Measurements from ENCODE around the gene EVA1A.

Gene EVA1A

DNA sequence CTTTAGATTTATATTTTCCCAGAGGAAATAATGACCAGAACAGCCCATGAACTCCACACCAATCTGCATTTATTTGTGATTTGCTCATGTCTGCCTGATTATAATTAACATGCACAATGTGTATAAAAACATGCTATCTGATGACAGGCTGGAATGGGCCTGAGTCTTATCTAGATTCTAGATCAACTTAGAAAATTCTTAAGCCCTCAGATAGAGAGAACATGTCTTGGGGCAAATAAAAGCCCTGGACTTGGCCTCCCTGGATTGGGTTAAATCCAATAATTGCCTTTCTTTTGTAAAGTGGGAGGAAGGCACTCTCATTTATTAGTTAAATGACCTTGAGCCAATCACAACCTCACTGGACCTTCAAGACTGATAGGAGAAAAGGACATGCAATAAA, 61.8 kb downstream of the EVA1A start:
- DNase-seq: peak in 1 of 2 donors; percentile 65
- Histone ChIP-seq H3K79me2 (ENCODE audit: control insufficient read depth, insufficient read depth, low read length, poor library complexity) (no peaks in the 10 kb centered on the region), H4K12ac (ENCODE audit: low read depth, low read length) (no peak overlapping the region), H3K18ac (ENCODE audit: low read length) (no peak overlapping the region), H3K4ac (ENCODE audit: low read depth, low read length) (no peak overlapping the region), H3K36me3 (ENCODE audit: control insufficient read depth in 1 of 2, insufficient read depth in 2 of 2, low read length in 2 of 2) (no peaks in the 10 kb centered on the region), H3K23ac (ENCODE audit: low read length) (no peak overlapping the region), H3K79me1 (ENCODE audit: low read length) (peaks cover 2% of the 10 kb centered on the region), H3K27me3 (ENCODE audit: insufficient read depth, low read length) (no peaks in the 10 kb centered on the region), H2AFZ (ENCODE audit: insufficient read depth, low read length, poor library complexity) (no peak overlapping the region), H3K4me3 (ENCODE audit: low read depth, low read length) (no peak overlapping the region), H3K14ac (ENCODE audit: low read length) (no peak overlapping the region), H3K4me2 (ENCODE audit: low read length) (no peak overlapping the region), H2BK12ac (ENCODE audit: low read length) (no peak overlapping the region), H2BK120ac (ENCODE audit: insufficient read depth, low read length, poor library complexity) (no peak overlapping the region), H2BK5ac (ENCODE audit: low read depth, low read length, poor library complexity) (no peak overlapping the region), H3K27ac (ENCODE audit: low read depth, low read length) (no peak overlapping the region), H3K9ac (ENCODE audit: low read length) (no peak overlapping the region), H4K91ac (ENCODE audit: low read depth, low read length) (no peak overlapping the region), H2AK5ac (ENCODE audit: low read length) (no peak overlapping the region), H3K9me3 (ENCODE audit: insufficient read depth, low read depth, low read length) (no peaks in the 10 kb centered on the region), H4K8ac (ENCODE audit: low read depth, low read length) (no peak overlapping the region), H3K4me1 (ENCODE audit: control insufficient read depth in 1 of 2, insufficient read depth in 2 of 2, low read length in 2 of 2) (peaks cover 0 to 8% of the 10 kb centered on the region in 2 experiments)

DNA sequence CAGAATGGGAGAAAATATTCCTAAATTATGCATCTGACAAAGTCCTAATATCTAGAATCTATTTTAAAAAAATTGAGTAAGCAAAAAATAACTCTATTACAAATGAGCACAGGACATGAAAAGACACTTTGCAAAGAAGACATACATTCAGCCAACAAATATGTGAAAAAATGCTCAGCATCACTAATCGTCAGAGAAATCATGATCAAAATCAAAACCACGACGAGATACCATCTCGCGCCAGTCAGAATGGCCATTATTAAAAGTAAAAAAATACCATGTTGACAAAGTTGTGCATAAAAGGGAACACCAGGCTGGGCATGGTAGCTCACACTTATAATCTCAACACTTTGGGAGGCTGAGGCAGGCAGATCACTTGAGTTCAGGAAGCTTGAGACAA, 63.5 kb downstream of the EVA1A start:
- no peaks in the 10 kb centered on the region for H3K79me2 ChIP-seq (ENCODE audit: control insufficient read depth, insufficient read depth, low read length, poor library complexity)
- H4K8ac ChIP-seq (ENCODE audit: low read depth, low read length): no peak overlapping the region
- H3K79me1 ChIP-seq (ENCODE audit: low read length): no peaks in the 10 kb centered on the region
- H2BK12ac ChIP-seq (ENCODE audit: low read length): no peak overlapping the region
- peaks cover 4 to 10% of the 10 kb centered on the region in 2 experiments for H3K4me1 ChIP-seq (ENCODE audit: control insufficient read depth in 1 of 2, insufficient read depth in 2 of 2, low read length in 2 of 2)
- H2AFZ ChIP-seq (ENCODE audit: insufficient read depth, low read length, poor library complexity): no peak overlapping the region
- no peak overlapping the region for H3K9ac ChIP-seq (ENCODE audit: low read length)
- H3K18ac ChIP-seq (ENCODE audit: low read length): no peak overlapping the region
- H4K91ac ChIP-seq (ENCODE audit: low read depth, low read length): no peak overlapping the region
- H3K23ac ChIP-seq (ENCODE audit: low read length): no peak overlapping the region
- H3K4me3 ChIP-seq (ENCODE audit: low read depth, low read length): no peak overlapping the region
- no CpG with 5 or more reads among the region's 5 CpGs for WGBS (ENCODE audit: extremely low coverage, insufficient coverage, insufficient read length)
- H3K4me2 ChIP-seq (ENCODE audit: low read length): no peak overlapping the region
- H2BK120ac ChIP-seq (ENCODE audit: insufficient read depth, low read length, poor library complexity): no peak overlapping the region
- no peak overlapping the region for H4K12ac ChIP-seq (ENCODE audit: low read depth, low read length)
- no peaks in the 10 kb centered on the region for H3K27me3 ChIP-seq (ENCODE audit: insufficient read depth, low read length)
- H3K9me3 ChIP-seq (ENCODE audit: insufficient read depth, low read depth, low read length): no peaks in the 10 kb centered on the region
- no peak overlapping the region for H3K4ac ChIP-seq (ENCODE audit: low read depth, low read length)
- peak; percentile 39 to 82 for DNase-seq
- H3K27ac ChIP-seq (ENCODE audit: low read depth, low read length): no peak overlapping the region
- H2BK5ac ChIP-seq (ENCODE audit: low read depth, low read length, poor library complexity): no peak overlapping the region
- no peaks in the 10 kb centered on the region for H3K36me3 ChIP-seq (ENCODE audit: control insufficient read depth in 1 of 2, insufficient read depth in 2 of 2, low read length in 2 of 2)
- H3K14ac ChIP-seq (ENCODE audit: low read length): no peak overlapping the region
- H2AK5ac ChIP-seq (ENCODE audit: low read length): no peak overlapping the region

DNA sequence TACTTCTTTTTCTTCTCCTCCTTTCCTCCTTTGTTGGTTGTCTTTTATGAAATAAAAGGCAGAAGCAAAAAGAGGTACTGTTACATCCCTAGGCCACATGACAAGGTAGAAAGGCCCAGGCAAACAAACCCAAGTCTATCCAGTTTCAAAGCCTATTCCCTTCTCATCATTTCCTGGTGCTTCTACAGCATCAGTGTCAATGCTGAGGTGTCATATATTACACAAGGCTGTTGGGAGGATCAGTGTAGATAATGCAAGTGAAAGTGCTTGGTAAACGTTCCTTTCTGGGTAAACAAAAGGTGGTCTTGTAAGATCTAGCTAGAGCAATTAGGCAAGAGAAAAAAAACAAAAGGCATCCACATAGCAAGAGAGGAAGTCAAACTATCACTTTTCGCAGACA, 64.9 kb downstream of the EVA1A start:
- Histone ChIP-seq H3K79me2 (ENCODE audit: control insufficient read depth, insufficient read depth, low read length, poor library complexity) (no peaks in the 10 kb centered on the region), H3K36me3 (ENCODE audit: control insufficient read depth in 1 of 2, insufficient read depth in 2 of 2, low read length in 2 of 2) (no peaks in the 10 kb centered on the region), H3K79me1 (ENCODE audit: low read length) (no peaks in the 10 kb centered on the region), H3K9me3 (ENCODE audit: insufficient read depth, low read depth, low read length) (no peaks in the 10 kb centered on the region), H3K4me1 (ENCODE audit: control insufficient read depth in 1 of 2, insufficient read depth in 2 of 2, low read length in 2 of 2) (peaks cover 4 to 10% of the 10 kb centered on the region in 2 experiments), H3K4me2 (ENCODE audit: low read length) (no peak overlapping the region), H3K18ac (ENCODE audit: low read length) (no peak overlapping the region), H3K4ac (ENCODE audit: low read depth, low read length) (no peak overlapping the region), H4K91ac (ENCODE audit: low read depth, low read length) (no peak overlapping the region), H3K4me3 (ENCODE audit: low read depth, low read length) (no peak overlapping the region), H3K23ac (ENCODE audit: low read length) (no peak overlapping the region), H3K27me3 (ENCODE audit: insufficient read depth, low read length) (no peaks in the 10 kb centered on the region), H2BK12ac (ENCODE audit: low read length) (no peak overlapping the region), H3K9ac (ENCODE audit: low read length) (no peak overlapping the region), H2AFZ (ENCODE audit: insufficient read depth, low read length, poor library complexity) (no peak overlapping the region), H4K12ac (ENCODE audit: low read depth, low read length) (no peak overlapping the region), H2AK5ac (ENCODE audit: low read length) (no peak overlapping the region), H3K27ac (ENCODE audit: low read depth, low read length) (no peak overlapping the region), H4K8ac (ENCODE audit: low read depth, low read length) (no peak overlapping the region), H2BK5ac (ENCODE audit: low read depth, low read length, poor library complexity) (no peak overlapping the region), H3K14ac (ENCODE audit: low read length) (no peak overlapping the region), H2BK120ac (ENCODE audit: insufficient read depth, low read length, poor library complexity) (no peak overlapping the region)
- WGBS (ENCODE audit: extremely low coverage, insufficient coverage, insufficient read length): no CpG with 5 or more reads among the region's 2 CpGs
- DNase-seq: no peak

DNA sequence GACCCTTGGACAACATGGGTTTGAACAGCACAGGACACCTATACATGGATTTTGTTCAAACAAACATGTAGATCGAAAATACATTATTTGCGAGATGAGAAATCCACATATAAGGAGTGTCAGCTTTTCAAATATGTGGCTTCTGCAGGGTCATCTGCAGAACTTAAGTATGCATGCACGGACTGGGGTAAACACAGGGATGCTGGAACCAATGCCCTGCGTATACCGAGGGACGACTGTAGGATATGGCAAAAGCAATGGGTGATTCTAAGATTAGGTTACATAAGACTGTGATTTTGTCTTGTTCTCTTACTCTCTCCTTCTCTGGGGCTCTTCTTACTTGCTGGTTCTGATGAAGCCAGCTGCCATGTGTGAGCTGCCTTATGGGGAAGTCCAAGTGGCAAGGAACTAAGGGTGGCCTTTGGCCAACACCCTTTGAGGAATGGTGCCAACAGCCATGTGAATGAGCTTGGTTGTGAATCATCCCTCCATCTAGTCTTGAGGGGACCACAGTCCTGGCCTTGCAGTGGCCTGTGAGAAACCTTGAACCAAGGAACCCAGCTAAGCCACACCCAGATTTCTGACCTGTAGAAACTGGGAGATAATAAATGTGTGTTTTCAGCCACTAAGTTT, 66.5 kb downstream of the EVA1A start:
- H3K79me1 ChIP-seq (ENCODE audit: low read length): no peaks in the 10 kb centered on the region
- H3K79me2 ChIP-seq (ENCODE audit: control insufficient read depth, insufficient read depth, low read length, poor library complexity): no peaks in the 10 kb centered on the region
- H3K4me2 ChIP-seq (ENCODE audit: low read length): no peak overlapping the region
- no peak overlapping the region for H3K27ac ChIP-seq (ENCODE audit: low read depth, low read length)
- H2BK120ac ChIP-seq (ENCODE audit: insufficient read depth, low read length, poor library complexity): no peak overlapping the region
- H3K9ac ChIP-seq (ENCODE audit: low read length): no peak overlapping the region
- no peaks in the 10 kb centered on the region for H3K36me3 ChIP-seq (ENCODE audit: control insufficient read depth in 1 of 2, insufficient read depth in 2 of 2, low read length in 2 of 2)
- no peak overlapping the region for H3K4me3 ChIP-seq (ENCODE audit: low read depth, low read length)
- H3K4me1 ChIP-seq (ENCODE audit: control insufficient read depth in 1 of 2, insufficient read depth in 2 of 2, low read length in 2 of 2): peaks cover 4 to 10% of the 10 kb centered on the region in 2 experiments
- no peak overlapping the region for H4K8ac ChIP-seq (ENCODE audit: low read depth, low read length)
- H2BK5ac ChIP-seq (ENCODE audit: low read depth, low read length, poor library complexity): no peak overlapping the region
- H3K18ac ChIP-seq (ENCODE audit: low read length): no peak overlapping the region
- no peak overlapping the region for H2AK5ac ChIP-seq (ENCODE audit: low read length)
- H4K12ac ChIP-seq (ENCODE audit: low read depth, low read length): no peak overlapping the region
- no peak overlapping the region for H2AFZ ChIP-seq (ENCODE audit: insufficient read depth, low read length, poor library complexity)
- H3K14ac ChIP-seq (ENCODE audit: low read length): no peak overlapping the region
- no peak overlapping the region for H2BK12ac ChIP-seq (ENCODE audit: low read length)
- DNase-seq: no peak
- H3K4ac ChIP-seq (ENCODE audit: low read depth, low read length): no peak overlapping the region
- no peak overlapping the region for H4K91ac ChIP-seq (ENCODE audit: low read depth, low read length)
- no peaks in the 10 kb centered on the region for H3K9me3 ChIP-seq (ENCODE audit: insufficient read depth, low read depth, low read length)
- WGBS (ENCODE audit: extremely low coverage, insufficient coverage, insufficient read length): no CpG with 5 or more reads among the region's 6 CpGs
- no peaks in the 10 kb centered on the region for H3K27me3 ChIP-seq (ENCODE audit: insufficient read depth, low read length)
- no peak overlapping the region for H3K23ac ChIP-seq (ENCODE audit: low read length)
